ACC112 (cell line): Measurements from ENCODE around the gene COL6A6.

Experiments used
- H2AFZ ChIP-seq: fragments of 200-600 bp; sonication (generic); one replicate; pipeline ENCODE4 v1.6.0; 2017; ENCODE audit warnings: antibody characterized with exemption, low read length; ENCODE audit not compliant: unreplicated experiment
- H3K27ac ChIP-seq: fragments of 200-600 bp; sonication (generic); 2 replicates; pipeline ENCODE4 v1.5.1; 2014; ENCODE audit warnings: low read depth, mild to moderate bottlenecking, antibody characterized with exemption, low read length, moderate library complexity
- H3K27me3 ChIP-seq: fragments of 200-600 bp; sonication (generic); 2 replicates; pipeline ENCODE4 v1.6.1; 2014; ENCODE audit warnings: mild to moderate bottlenecking, antibody characterized with exemption, low read length, moderate library complexity, mixed read lengths; ENCODE audit not compliant: insufficient read depth
- H3K36me3 ChIP-seq: fragments of 200-600 bp; sonication (generic); 2 replicates; pipeline ENCODE4 v1.6.1; 2016; ENCODE audit warnings: mild to moderate bottlenecking, antibody characterized with exemption, low read length, moderate library complexity, mixed read lengths; ENCODE audit not compliant: insufficient read depth
- H3K4me1 ChIP-seq: fragments of 200-600 bp; sonication (generic); one replicate; pipeline ENCODE4 v1.6.1; 2016; ENCODE audit warnings: low read length, mixed read lengths; ENCODE audit not compliant: insufficient read depth, unreplicated experiment, control insufficient read depth
- H3K4me3 ChIP-seq: fragments of 200-600 bp; sonication (generic); 2 replicates; pipeline ENCODE4 v1.5.1; 2014; ENCODE audit warnings: mild to moderate bottlenecking, low read depth, low read length
- H3K79me2 ChIP-seq: fragments of 200-600 bp; sonication (generic); one replicate; pipeline ENCODE4 v1.6.0; 2016; ENCODE audit warnings: low read length; ENCODE audit not compliant: control insufficient read depth, unreplicated experiment, insufficient read depth

Gene COL6A6

DNA sequence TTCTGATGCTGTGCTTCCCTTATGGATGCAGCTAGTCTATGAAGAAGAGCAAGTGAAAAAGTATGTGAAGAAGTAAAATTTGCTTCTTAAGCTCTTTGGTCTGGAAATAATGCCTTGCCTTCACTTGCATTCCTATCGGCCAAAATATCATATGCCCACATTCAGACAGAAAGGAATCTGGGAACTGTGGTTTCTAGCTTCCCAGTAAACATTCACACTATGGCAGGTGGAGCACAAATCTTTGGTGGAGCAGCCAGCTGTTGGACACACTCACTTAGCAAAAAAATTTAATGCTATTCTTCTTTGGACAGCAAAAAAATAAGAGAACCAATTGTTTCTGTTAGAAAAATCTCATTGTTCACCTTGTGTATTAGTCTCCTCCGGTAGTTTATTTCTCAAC is 12.3 kb upstream of the COL6A6 start:
- H3K79me2 ChIP-seq = no peaks in the 10 kb centered on the region
- H3K4me3 ChIP-seq = no peak overlapping the region
- no peaks in the 10 kb centered on the region for H3K4me1 ChIP-seq
- no peaks in the 10 kb centered on the region for H3K36me3 ChIP-seq
- no peak overlapping the region for H2AFZ ChIP-seq
- H3K27ac ChIP-seq = no peak overlapping the region
- no peaks in the 10 kb centered on the region for H3K27me3 ChIP-seq

DNA sequence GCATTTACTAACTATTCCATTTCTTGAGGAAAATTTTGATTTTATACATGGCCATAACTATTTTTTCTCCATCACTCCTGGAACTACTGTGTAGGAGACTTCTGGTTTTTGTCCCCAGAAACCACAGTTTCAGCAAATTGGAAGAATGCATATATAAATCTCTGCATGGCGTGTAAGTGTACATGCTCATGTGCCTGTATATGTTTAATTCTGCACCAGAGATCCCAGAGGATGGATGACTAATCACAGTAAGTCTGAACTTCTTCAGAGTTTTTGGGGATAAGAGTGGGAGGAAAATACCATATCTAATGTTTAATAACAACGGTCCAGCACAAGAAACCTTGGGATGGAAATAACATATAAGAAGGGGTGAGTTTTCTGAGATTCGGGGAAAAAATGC is 10.9 kb upstream of the COL6A6 start:
- H2AFZ ChIP-seq = no peak overlapping the region
- no peak overlapping the region for H3K4me3 ChIP-seq
- no peaks in the 10 kb centered on the region for H3K79me2 ChIP-seq
- H3K27ac ChIP-seq = no peak overlapping the region
- H3K4me1 ChIP-seq = no peaks in the 10 kb centered on the region
- H3K36me3 ChIP-seq = no peaks in the 10 kb centered on the region
- H3K27me3 ChIP-seq = no peaks in the 10 kb centered on the region

DNA sequence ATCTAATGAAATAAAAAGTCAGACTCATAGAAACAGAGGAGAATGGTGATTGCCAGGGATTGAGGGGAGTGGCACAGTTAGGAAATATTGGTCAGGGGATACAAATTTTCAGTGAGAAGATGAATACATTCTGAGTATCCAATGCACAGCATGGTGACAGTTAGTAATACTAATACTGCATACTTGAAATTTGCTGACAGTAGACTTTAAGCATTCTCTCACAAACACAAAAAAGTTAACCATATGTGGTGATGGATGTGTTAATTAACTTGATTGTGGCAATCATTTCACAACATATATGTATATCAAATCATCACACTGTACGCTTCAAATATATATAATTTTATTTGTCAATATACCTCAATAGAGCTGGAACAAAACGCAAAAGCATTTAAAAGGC is 9.2 kb upstream of the COL6A6 start:
- no peaks in the 10 kb centered on the region for H3K36me3 ChIP-seq
- no peak overlapping the region for H3K4me3 ChIP-seq
- no peak overlapping the region for H2AFZ ChIP-seq
- no peak overlapping the region for H3K27ac ChIP-seq
- no peaks in the 10 kb centered on the region for H3K27me3 ChIP-seq
- no peaks in the 10 kb centered on the region for H3K4me1 ChIP-seq
- no peaks in the 10 kb centered on the region for H3K79me2 ChIP-seq

DNA sequence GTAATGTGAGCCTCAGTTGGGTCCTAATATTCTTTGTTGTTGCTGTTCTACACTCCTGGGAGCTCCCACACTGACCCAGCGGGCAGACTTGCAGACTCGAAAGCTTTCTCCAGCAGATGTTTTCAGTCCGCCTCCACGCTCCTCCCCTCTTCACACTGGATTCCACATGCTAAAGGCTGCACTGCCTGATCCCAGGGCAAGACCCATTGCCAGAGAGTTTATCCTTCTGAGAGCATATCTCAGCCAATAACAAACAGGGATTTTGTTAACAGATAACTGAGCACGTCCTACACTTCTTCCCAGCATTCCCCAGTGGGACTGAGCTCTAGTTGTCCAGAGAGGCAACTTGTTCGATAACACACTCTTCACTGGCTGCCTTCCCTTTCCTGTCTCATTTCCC is 8.0 kb upstream of the COL6A6 start:
- Histone ChIP-seq H3K27ac (no peak overlapping the region), H2AFZ (no peak overlapping the region), H3K79me2 (no peaks in the 10 kb centered on the region), H3K36me3 (no peaks in the 10 kb centered on the region), H3K27me3 (no peaks in the 10 kb centered on the region), H3K4me3 (no peak overlapping the region), H3K4me1 (no peaks in the 10 kb centered on the region)

DNA sequence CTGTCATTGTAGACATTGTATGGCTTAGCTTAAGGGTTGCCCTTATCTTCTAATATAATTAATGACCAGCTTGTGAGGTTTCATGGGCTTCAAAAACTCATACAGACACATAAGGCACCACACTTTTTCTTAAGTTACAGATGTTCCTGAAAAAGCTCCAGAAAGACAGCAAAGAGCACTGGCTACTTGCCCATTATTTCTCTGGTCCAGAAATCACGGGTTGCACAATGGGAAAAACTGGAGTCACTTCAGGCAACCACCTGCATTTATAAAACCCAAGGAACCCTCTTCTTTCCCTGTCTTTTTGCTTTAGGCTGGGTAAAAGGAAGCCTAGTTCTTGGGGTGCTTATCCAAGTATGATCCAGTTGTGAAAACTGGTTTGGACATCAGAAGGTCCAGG is 2.3 kb upstream of the COL6A6 start:
- Histone ChIP-seq H3K79me2 (no peaks in the 10 kb centered on the region), H3K4me3 (no peak overlapping the region), H3K4me1 (no peaks in the 10 kb centered on the region), H2AFZ (no peak overlapping the region), H3K27ac (no peak overlapping the region), H3K36me3 (no peaks in the 10 kb centered on the region), H3K27me3 (peaks cover 24% of the 10 kb centered on the region)

DNA sequence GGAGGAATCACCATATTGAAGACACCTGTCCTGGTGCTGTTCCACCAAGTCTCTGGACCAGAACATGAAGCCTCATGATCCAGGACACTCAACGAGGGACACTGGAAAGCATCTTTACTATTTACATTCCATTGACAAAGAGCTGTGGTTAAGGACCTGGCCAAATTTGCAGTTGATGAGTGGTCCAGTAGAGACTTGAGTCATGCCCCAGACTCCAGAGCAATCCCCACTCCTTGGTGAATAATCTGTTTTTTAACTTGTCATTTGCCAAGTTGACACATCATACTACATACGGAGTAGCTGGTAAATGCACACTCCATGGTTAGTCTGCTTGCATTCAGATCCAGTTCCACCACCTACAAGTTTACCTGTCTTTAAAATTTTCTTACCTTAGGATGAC is 1.2 kb upstream of the COL6A6 start:
- no peak overlapping the region for H3K4me3 ChIP-seq
- no peaks in the 10 kb centered on the region for H3K36me3 ChIP-seq
- no peak overlapping the region for H3K27ac ChIP-seq
- H3K79me2 ChIP-seq = no peaks in the 10 kb centered on the region
- H2AFZ ChIP-seq = no peak overlapping the region
- H3K27me3 ChIP-seq = peaks cover 24% of the 10 kb centered on the region
- no peaks in the 10 kb centered on the region for H3K4me1 ChIP-seq

DNA sequence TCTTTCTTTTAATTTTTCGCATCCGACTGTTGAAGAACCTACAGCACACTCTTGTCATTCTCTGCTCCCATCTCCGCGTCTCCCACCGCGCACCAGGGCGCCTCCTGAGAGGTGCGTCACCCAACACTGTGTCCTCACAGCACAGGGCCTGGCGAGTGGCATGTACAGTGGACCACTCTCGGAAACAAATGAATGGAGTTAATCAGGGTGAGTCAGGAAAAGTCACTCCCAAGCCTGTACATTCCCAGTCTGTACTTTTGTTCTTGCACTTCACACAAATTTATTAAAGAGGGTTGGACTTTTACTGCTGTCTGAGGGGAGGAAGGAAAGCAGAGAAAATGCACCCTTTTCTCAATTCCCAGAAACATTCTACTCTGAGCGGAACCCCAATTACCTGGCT is 625 bp downstream of the COL6A6 start:
- Histone ChIP-seq H3K27me3 (peaks cover 24% of the 10 kb centered on the region), H3K36me3 (no peaks in the 10 kb centered on the region), H3K79me2 (no peaks in the 10 kb centered on the region), H2AFZ (no peak overlapping the region), H3K4me3 (no peak overlapping the region), H3K4me1 (no peaks in the 10 kb centered on the region), H3K27ac (no peak overlapping the region)

DNA sequence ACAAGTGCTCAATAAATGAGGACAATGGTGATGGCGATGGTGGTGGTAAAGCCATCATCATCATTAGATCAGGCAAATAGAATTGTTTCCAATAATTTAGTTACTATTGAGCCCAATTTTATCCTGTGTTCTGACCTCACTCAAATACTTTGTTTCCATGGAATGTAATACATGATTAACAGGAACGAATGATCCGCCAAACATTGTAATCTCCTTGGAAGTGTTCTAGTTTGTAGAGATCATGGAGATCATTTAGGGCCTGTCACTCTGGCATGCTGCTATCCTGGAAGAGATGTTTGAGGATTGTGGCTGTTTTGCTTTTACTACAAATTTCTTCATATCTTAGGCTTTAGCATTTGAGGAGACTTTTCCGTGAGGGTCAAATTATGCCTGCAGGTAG is 2.8 kb downstream of the COL6A6 start:
- no peaks in the 10 kb centered on the region for H3K36me3 ChIP-seq
- H3K4me3 ChIP-seq = no peak overlapping the region
- no peak overlapping the region for H2AFZ ChIP-seq
- H3K27me3 ChIP-seq = peaks cover 24% of the 10 kb centered on the region
- no peaks in the 10 kb centered on the region for H3K79me2 ChIP-seq
- no peak overlapping the region for H3K27ac ChIP-seq
- no peaks in the 10 kb centered on the region for H3K4me1 ChIP-seq

DNA sequence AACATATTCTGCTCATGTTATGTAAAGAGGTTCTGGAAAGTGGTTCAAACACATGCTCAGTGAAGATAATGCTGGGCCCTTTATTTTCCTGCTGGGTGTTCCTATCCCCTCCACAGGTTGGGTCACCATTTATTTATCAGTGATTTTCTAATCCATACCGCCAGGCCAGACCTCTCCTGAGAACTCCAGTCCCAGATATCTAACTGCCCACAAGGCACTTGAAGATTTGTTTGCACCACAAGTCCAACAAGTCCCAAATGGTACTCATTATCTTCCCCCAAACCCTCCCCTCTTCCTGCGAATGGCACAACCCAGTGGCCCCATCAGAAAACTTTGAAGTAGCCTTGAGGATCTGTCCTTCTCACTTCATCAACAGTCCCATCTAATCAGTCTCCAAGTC is 5.4 kb downstream of the COL6A6 start:
- Histone ChIP-seq H3K4me3 (no peak overlapping the region), H3K27ac (no peak overlapping the region)

DNA sequence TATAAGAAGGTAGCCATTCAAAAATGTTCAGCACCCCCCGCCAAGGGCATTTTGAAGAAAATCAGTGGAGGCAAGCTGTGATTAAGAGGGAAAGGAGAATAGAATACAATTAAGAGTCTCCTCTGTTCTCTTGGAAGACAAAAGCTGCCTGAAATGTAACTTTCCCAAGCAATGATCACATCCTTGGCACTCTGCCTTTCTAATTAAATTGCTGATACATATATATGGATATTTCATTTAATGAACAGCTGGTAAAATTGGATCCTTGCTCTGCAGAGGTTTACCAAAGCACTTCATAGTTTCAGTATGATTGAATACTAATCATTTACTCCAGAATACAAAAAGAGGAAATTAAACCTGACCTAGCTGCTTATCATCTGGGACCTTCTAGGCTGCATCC is 10.4 kb downstream of the COL6A6 start:
- Histone ChIP-seq H3K36me3 (no peaks in the 10 kb centered on the region), H3K4me1 (no peaks in the 10 kb centered on the region), H3K27ac (no peak overlapping the region), H2AFZ (no peak overlapping the region), H3K4me3 (no peak overlapping the region), H3K79me2 (no peaks in the 10 kb centered on the region), H3K27me3 (no peaks in the 10 kb centered on the region)

More for the DNA sequence above, 5.4 kb downstream of the COL6A6 start:
- H3K36me3 ChIP-seq = no peaks in the 10 kb centered on the region
- H2AFZ ChIP-seq = no peak overlapping the region
- peaks cover 7% of the 10 kb centered on the region for H3K27me3 ChIP-seq
- no peaks in the 10 kb centered on the region for H3K79me2 ChIP-seq
- no peaks in the 10 kb centered on the region for H3K4me1 ChIP-seq

DNA sequence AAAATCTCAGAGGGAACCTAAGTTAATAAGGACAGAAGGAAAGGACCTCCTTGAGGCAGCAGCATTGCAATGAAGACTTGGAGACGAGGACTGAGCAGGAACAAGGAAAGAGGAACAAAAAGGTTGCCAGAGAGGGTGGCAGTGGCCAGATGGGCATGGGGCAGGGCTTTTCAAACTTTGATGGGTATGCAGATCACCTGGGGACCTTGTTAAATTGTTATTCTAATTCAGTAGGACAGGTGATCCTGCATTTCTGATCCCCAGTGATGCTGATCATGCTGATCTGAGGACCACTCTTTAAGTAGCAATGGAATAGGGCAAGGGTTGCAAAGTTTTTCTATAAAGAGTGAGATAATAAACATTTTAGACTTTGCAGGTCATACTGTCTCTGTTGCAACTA is 11.1 kb downstream of the COL6A6 start:
- Histone ChIP-seq H3K36me3 (no peaks in the 10 kb centered on the region), H3K4me1 (no peaks in the 10 kb centered on the region), H3K79me2 (no peaks in the 10 kb centered on the region), H2AFZ (no peak overlapping the region), H3K27ac (no peak overlapping the region), H3K27me3 (no peaks in the 10 kb centered on the region), H3K4me3 (no peak overlapping the region)
